ENCODE data around the gene PTGIR. TPM values are rescaled to one million over a fixed set of nuclear protein-coding genes. Genes with fewer than 3 reads are reported as not detected.

The PTGIR gene
- total and polyA plus RNA-seq, 10 of the 15 experiments (the other 5 are each of a cell fraction or from before 2014, with no cell fraction given), result 0.34 to 29.1 (median 9.9) TPM

- Histone ChIP-seq H3K4me3 (no peak overlapping the region), H3K27me3 (replicated peaks in 1 of 2; ENCODE audit: control insufficient read depth in 2 of 2, insufficient read depth in 2 of 2, low read length in 1 of 2) (no peaks in the 10 kb centered on the region), H4K20me1 (ENCODE audit: control insufficient read depth, insufficient read depth) (no peaks in the 10 kb centered on the region), H3K4me1 (ENCODE audit: control insufficient read depth, insufficient read depth, low read length) (no peaks in the 10 kb centered on the region), H3K9me3 (replicated peaks; ENCODE audit: control insufficient read depth, insufficient read depth, low read length) (no peaks in the 10 kb centered on the region), H2AFZ (ENCODE audit: control insufficient read depth, low read depth, low read length) (no peak overlapping the region), H3K36me3 (ENCODE audit: control insufficient read depth in 2 of 2, insufficient read depth in 2 of 2, low read length in 1 of 2) (no peaks in the 10 kb centered on the region), H3K27ac (ENCODE audit: control insufficient read depth, insufficient read depth) (no peak overlapping the region), H3K4me2 (ENCODE audit: control insufficient read depth, insufficient read depth) (no peak overlapping the region), H3K9ac (ENCODE audit: control insufficient read depth, insufficient read depth, low read length) (no peak overlapping the region), H3K79me2 (ENCODE audit: control insufficient read depth, insufficient read depth, low read length) (no peaks in the 10 kb centered on the region)
- BruUV-seq (replicated peaks), result no TSS peak
- DNase-seq (ENCODE audit: low read depth, low spot score) (no peak), FAIRE-seq (no peak), ATAC-seq (no peak)
- intact Hi-C loops (cut with micrococcal nuclease; ENCODE audit: unreplicated experiment), result no loop called here
- WGBS (ENCODE audit: insufficient coverage, insufficient replicate concordance, low lambda C conversion rate, missing lambda C conversion rate), result 56% methylated on average over 11 of the region's 11 CpGs
- CTCF ChIA-PET, result no interaction called here
- SMC1A ChIA-PET (ENCODE audit: uncharacterized antibody, unreplicated experiment), result no interaction called here
- RAD21 ChIA-PET (ENCODE audit: unreplicated experiment), result no interaction called here
- in situ Hi-C loops (cut with MboI), result no loop called here
- TF ChIP-seq EZH2 (IDR thresholded peaks at IDR 0.05; ENCODE audit: borderline replicate concordance, control insufficient read depth, low read depth, low read length) (no peak), STAT1 (conservative IDR thresholded peaks at IDR 0.05) (no peak), BRCA1 (IDR thresholded peaks at IDR 0.05; ENCODE audit: low read depth, low read length) (no peak), POU2F2 (IDR thresholded peaks at IDR 0.05; ENCODE audit: borderline replicate concordance, low read depth, low read length) (no peak)
- TF ChIP-seq, protein P1, sequence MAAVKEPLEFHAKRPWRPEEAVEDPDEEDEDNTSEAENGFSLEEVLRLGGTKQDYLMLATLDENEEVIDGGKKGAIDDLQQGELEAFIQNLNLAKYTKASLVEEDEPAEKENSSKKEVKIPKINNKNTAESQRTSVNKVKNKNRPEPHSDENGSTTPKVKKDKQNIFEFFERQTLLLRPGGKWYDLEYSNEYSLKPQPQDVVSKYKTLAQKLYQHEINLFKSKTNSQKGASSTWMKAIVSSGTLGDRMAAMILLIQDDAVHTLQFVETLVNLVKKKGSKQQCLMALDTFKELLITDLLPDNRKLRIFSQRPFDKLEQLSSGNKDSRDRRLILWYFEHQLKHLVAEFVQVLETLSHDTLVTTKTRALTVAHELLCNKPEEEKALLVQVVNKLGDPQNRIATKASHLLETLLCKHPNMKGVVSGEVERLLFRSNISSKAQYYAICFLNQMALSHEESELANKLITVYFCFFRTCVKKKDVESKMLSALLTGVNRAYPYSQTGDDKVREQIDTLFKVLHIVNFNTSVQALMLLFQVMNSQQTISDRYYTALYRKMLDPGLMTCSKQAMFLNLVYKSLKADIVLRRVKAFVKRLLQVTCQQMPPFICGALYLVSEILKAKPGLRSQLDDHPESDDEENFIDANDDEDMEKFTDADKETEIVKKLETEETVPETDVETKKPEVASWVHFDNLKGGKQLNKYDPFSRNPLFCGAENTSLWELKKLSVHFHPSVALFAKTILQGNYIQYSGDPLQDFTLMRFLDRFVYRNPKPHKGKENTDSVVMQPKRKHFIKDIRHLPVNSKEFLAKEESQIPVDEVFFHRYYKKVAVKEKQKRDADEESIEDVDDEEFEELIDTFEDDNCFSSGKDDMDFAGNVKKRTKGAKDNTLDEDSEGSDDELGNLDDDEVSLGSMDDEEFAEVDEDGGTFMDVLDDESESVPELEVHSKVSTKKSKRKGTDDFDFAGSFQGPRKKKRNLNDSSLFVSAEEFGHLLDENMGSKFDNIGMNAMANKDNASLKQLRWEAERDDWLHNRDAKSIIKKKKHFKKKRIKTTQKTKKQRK (IDR thresholded peaks at IDR 0.05; ENCODE audit: low read depth, low read length), result no peak
- POLR2A ChIA-PET, result interaction anchor here (0.6 kb wide), 1 partner anchor 88 kb away, joined by 4 read pairs; no protein-coding TSS in a partner anchor
These were observed 50.4 kb downstream of the PTGIR start for GRCh38 chr19:46574533-46574932.

Data from GM12878 (cell line).